Endodermal cell (in vitro differentiated cells): ENCODE measurements around the gene PGBD5. TPM values are rescaled to one million over a fixed set of nuclear protein-coding genes. Genes with fewer than 3 reads are reported as not detected.
A peak's percentile ranks its signal among the peaks of the same experiment; 100 is the strongest.
"Not testable (repeated sequence)": the region's sequence is repeated elsewhere in the genome, so short reads cannot be mapped to it uniquely, and the experiment has no call there.

Experiments used
- DNase-seq: peaks from one replicate; pipeline ENCODE4 v3.0.0-alpha.2; 2017
- H3K27ac ChIP-seq: 2 replicates; pipeline ENCODE4 v1.5.1; 2013; ENCODE audit warnings: mild to moderate bottlenecking, low read depth, low read length, moderate library complexity
- H3K27me3 ChIP-seq: 2 replicates; pipeline ENCODE4 v1.6.1; 2013; ENCODE audit warnings: mild to moderate bottlenecking, low read length, moderate library complexity; ENCODE audit not compliant: insufficient read depth, control insufficient read depth, poor library complexity, severe bottlenecking
- H3K36me3 ChIP-seq: 2 replicates; pipeline ENCODE4 v1.7.0; 2013; ENCODE audit warnings: mild to moderate bottlenecking, low read length, moderate library complexity; ENCODE audit not compliant: control insufficient read depth, insufficient read depth
- H3K4me1 ChIP-seq: one replicate; pipeline ENCODE4 v1.7.0; 2013; ENCODE audit warnings: low read length; ENCODE audit not compliant: control insufficient read depth, insufficient read depth
- H3K4me3 ChIP-seq: 2 replicates; pipeline ENCODE4 v1.5.1; 2013; ENCODE audit warnings: mild to moderate bottlenecking, low read length, moderate library complexity
- H3K9ac ChIP-seq: 2 replicates; pipeline ENCODE4 v1.6.1; 2013; ENCODE audit warnings: mild to moderate bottlenecking, low read length, moderate library complexity; ENCODE audit not compliant: poor library complexity, severe bottlenecking; ENCODE audit errors: extremely low read depth
- H3K9me3 ChIP-seq: 2 replicates; pipeline ENCODE4 v1.6.1; 2013; ENCODE audit warnings: mild to moderate bottlenecking, low read length, moderate library complexity; ENCODE audit not compliant: control insufficient read depth
- H3K27ac Mint-ChIP-seq: 2 replicates; pipeline ENCODE4 v1.8.0; 2020; ENCODE audit warnings: mixed read lengths
- H3K27me3 Mint-ChIP-seq: 2 replicates; pipeline ENCODE4 v1.8.0; 2021; ENCODE audit warnings: mild to moderate bottlenecking, mixed read lengths; ENCODE audit not compliant: insufficient read depth
- H3K36me3 Mint-ChIP-seq: 2 replicates; pipeline ENCODE4 v1.8.0; 2020; ENCODE audit warnings: low read depth, mixed read lengths
- H3K4me1 Mint-ChIP-seq: 2 replicates; pipeline ENCODE4 v1.8.0; 2020; ENCODE audit warnings: mixed read lengths
- H3K4me3 Mint-ChIP-seq: 2 replicates; pipeline ENCODE4 v1.8.0; 2020; ENCODE audit warnings: mild to moderate bottlenecking, moderate library complexity, mixed read lengths
- H3K9me3 Mint-ChIP-seq: 2 replicates; pipeline ENCODE4 v1.8.0; 2020; ENCODE audit warnings: mild to moderate bottlenecking, mixed read lengths
- WGBS, 2 experiments: methylation state at CpG; one replicate each; pipeline versions ENCODE4 v1.1.5 to v1.1.7; 2013; ENCODE audit warnings: missing lambda C conversion rate in 2 of 2, mixed read lengths in 1 of 2; ENCODE audit not compliant: insufficient coverage in 1 of 2, insufficient read length in 1 of 2; 5-methylcytosine and 5-hydroxymethylcytosine counted together
- long read RNA-seq, 4 experiments: library from polyadenylated mRNA in 2 of 4; library from RNA in 1 of 4; library from capped mRNA in 1 of 4; stranded (forward) in 3 of 4; unstranded in 1 of 4; transcript quantifications; one replicate each; pipeline ENCODE4 v2.0.0, GENCODE V29; 2020 to 2021; ENCODE audit warnings: inconsistent platforms in 1 of 4
- polyA plus RNA-seq, 2 experiments: library from polyadenylated mRNA; stranded (reverse); fragments of 50-300 nt; gene quantifications; one replicate each; pipeline ENCODE4 v1.2.3, GENCODE V29; 2013
- total RNA-seq, 2 donors: library from RNA; stranded (reverse); fragmentation: NEBNext Ultra II Directional in 1 of 2; extraction: Animal tissue kit (Norgen Biotek cat#: 25700) in 1 of 2; gene quantifications; 2 replicates in 1 of 2; 3 replicates in 1 of 2; pipeline ENCODE4 v1.2.1, GENCODE V29; 2021
- TF ChIP-seq, protein P1 (sequence below): fragments of 200-600 bp; sonication (generic); conservative IDR thresholded peaks from 2 replicates; pipeline ENCODE4 v1.5.0; 2021; ENCODE audit warnings: antibody characterized with exemption, mild to moderate bottlenecking

PGBD5 gene, protein sequence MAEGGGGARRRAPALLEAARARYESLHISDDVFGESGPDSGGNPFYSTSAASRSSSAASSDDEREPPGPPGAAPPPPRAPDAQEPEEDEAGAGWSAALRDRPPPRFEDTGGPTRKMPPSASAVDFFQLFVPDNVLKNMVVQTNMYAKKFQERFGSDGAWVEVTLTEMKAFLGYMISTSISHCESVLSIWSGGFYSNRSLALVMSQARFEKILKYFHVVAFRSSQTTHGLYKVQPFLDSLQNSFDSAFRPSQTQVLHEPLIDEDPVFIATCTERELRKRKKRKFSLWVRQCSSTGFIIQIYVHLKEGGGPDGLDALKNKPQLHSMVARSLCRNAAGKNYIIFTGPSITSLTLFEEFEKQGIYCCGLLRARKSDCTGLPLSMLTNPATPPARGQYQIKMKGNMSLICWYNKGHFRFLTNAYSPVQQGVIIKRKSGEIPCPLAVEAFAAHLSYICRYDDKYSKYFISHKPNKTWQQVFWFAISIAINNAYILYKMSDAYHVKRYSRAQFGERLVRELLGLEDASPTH
- total RNA-seq: 1 to 10 TPM; 1.3 to 4.6 TPM
- polyA plus RNA-seq (2013, experiment 1 of 2): 5.8 TPM
- 4.1 TPM for polyA plus RNA-seq (2013, experiment 2 of 2)
- long read RNA-seq, experiment 1: 0 reads
- long read RNA-seq, experiment 2, partial matches to known transcripts: 0 of 1 reads
- long read RNA-seq, experiment 2, other reads (novel, unspliced or antisense): 1 of 1 reads
- long read RNA-seq, experiment 3, partial matches to known transcripts: 3 of 5 reads
- long read RNA-seq, experiment 3, other reads (novel, unspliced or antisense): 2 of 5 reads
- long read RNA-seq, experiment 4: 0 reads

- H3K36me3 ChIP-seq: no peaks in the 10 kb centered on the region
- H3K27ac ChIP-seq: no peak within 1 kb of the TSS
- Mint-ChIP-seq H3K36me3 (no peaks in the 10 kb centered on the region), H3K27ac (no peak within 1 kb of the TSS), H3K4me1 (peaks cover 21% of the 10 kb centered on the region), H3K9me3 (no peaks in the 10 kb centered on the region), H3K4me3 (peak within 1 kb of the TSS; percentile 69), H3K27me3 (peaks cover 49% of the 10 kb centered on the region)
- peak within 1 kb of the TSS; percentile 72 for H3K4me3 ChIP-seq
- H3K27me3 ChIP-seq: peaks cover 57% of the 10 kb centered on the region
- 1 to 4% methylated on average over 6 to 93 of the region's 93 CpGs for WGBS, 2 experiments
- DNase-seq: peak; percentile 96
- H3K9ac ChIP-seq: no peak within 1 kb of the TSS
- H3K9me3 ChIP-seq: no peaks in the 10 kb centered on the region
- peaks cover 3% of the 10 kb centered on the region for H3K4me1 ChIP-seq
- TF ChIP-seq, protein P1, sequence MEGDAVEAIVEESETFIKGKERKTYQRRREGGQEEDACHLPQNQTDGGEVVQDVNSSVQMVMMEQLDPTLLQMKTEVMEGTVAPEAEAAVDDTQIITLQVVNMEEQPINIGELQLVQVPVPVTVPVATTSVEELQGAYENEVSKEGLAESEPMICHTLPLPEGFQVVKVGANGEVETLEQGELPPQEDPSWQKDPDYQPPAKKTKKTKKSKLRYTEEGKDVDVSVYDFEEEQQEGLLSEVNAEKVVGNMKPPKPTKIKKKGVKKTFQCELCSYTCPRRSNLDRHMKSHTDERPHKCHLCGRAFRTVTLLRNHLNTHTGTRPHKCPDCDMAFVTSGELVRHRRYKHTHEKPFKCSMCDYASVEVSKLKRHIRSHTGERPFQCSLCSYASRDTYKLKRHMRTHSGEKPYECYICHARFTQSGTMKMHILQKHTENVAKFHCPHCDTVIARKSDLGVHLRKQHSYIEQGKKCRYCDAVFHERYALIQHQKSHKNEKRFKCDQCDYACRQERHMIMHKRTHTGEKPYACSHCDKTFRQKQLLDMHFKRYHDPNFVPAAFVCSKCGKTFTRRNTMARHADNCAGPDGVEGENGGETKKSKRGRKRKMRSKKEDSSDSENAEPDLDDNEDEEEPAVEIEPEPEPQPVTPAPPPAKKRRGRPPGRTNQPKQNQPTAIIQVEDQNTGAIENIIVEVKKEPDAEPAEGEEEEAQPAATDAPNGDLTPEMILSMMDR: no peak
These were observed at the start of gene PGBD5 for GRCh38 chr1:230426246-230427093. Gene PGBD5, minus strand, starts transcription at chr1:230426332. Its CDS starts 404 bp downstream, at chr1:230425928.

- H3K27ac ChIP-seq, H3K36me3 ChIP-seq, H3K4me3 ChIP-seq, H3K9ac ChIP-seq, H3K36me3 Mint-ChIP-seq, H3K9me3 ChIP-seq, H3K4me3 Mint-ChIP-seq, DNase-seq, H3K4me1 ChIP-seq, H3K27ac Mint-ChIP-seq, H3K4me1 Mint-ChIP-seq, H3K27me3 ChIP-seq: not testable (repeated sequence)
- peaks cover 18% of the 10 kb centered on the region for H3K27me3 Mint-ChIP-seq
- peaks cover 14% of the 10 kb centered on the region for H3K9me3 Mint-ChIP-seq
- WGBS, 2 experiments: 90 to 95% methylated on average over 3 to 5 of the region's 5 CpGs
These were observed 48.8 kb upstream of the PGBD5 start for GRCh38 chr1:230474924-230475323.

- H3K9me3 ChIP-seq, H3K9ac ChIP-seq, H3K27ac Mint-ChIP-seq, H3K27me3 ChIP-seq, H3K4me3 Mint-ChIP-seq, H3K4me3 ChIP-seq, H3K4me1 Mint-ChIP-seq, H3K4me1 ChIP-seq, H3K36me3 Mint-ChIP-seq, H3K27ac ChIP-seq, DNase-seq, H3K36me3 ChIP-seq: not testable (repeated sequence)
- Mint-ChIP-seq H3K27me3 (peaks cover 12% of the 10 kb centered on the region), H3K9me3 (peaks cover 22% of the 10 kb centered on the region)
- 86 to 87% methylated on average over 1 of the region's 1 CpG for WGBS, 2 experiments
These were observed 44.6 kb upstream of the PGBD5 start for GRCh38 chr1:230470750-230471149.
